Measurements from ENCODE around the gene RAPGEF4.

The RAPGEF4 gene

DNA sequence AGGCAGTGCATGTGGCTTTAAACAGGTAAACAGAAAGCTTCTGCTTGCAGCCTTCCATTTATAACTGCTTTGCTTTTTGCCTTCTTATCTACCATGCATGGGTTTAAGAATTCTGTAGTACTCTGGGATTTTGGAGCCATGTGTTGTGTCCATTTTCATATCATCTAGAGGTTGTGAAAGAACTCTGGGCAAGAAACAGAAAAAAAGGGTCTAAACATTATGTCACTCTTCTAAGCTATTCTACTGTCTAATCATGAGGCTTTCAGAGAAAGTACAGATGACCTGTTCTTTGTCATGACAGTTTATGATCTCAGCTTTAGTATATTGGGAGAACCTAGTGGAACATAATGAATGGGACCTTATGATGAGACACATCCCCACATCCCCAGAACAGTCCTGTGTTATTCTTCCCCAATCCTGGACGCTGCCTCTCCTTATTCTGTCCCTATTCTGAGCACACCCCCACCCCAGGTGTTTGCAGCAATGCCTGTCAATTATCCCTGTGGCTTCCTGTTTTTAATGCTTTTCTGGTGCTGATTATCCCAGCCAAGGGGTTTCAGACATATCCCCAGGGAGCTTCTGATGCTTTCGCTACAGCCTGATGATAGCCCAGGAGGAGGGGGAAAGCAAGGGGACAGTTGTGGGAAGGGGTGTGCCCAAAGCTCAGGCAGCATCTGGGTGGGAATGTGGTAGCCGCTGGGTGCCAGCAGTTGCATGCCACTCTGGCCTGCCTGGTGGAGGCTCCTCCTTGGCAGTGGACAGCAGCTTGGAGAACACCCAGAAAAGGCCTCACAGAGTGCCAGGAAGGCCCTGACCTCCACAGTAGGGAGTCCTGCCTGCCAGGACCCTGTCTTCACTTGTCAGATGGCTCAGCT, 170.5 kb downstream of the RAPGEF4 start:
- H4K20me1 ChIP-seq (ENCODE audit: insufficient read depth, low read length, poor library complexity, severe bottlenecking): no peaks in the 10 kb centered on the region
- H3K36me3 ChIP-seq (ENCODE audit: insufficient read depth, low read length): no peaks in the 10 kb centered on the region
- no peak overlapping the region for H2AFZ ChIP-seq (ENCODE audit: low read length)
- no peaks in the 10 kb centered on the region for H3K27me3 ChIP-seq (ENCODE audit: insufficient read depth, low read length, poor library complexity, severe bottlenecking)
- H3K79me2 ChIP-seq (ENCODE audit: insufficient read depth, low read length): no peaks in the 10 kb centered on the region
- TF ChIP-seq, protein P1, sequence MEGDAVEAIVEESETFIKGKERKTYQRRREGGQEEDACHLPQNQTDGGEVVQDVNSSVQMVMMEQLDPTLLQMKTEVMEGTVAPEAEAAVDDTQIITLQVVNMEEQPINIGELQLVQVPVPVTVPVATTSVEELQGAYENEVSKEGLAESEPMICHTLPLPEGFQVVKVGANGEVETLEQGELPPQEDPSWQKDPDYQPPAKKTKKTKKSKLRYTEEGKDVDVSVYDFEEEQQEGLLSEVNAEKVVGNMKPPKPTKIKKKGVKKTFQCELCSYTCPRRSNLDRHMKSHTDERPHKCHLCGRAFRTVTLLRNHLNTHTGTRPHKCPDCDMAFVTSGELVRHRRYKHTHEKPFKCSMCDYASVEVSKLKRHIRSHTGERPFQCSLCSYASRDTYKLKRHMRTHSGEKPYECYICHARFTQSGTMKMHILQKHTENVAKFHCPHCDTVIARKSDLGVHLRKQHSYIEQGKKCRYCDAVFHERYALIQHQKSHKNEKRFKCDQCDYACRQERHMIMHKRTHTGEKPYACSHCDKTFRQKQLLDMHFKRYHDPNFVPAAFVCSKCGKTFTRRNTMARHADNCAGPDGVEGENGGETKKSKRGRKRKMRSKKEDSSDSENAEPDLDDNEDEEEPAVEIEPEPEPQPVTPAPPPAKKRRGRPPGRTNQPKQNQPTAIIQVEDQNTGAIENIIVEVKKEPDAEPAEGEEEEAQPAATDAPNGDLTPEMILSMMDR (conservative IDR thresholded peaks at IDR 0.05; ENCODE audit: low read length): no peak
- no peak for TF ChIP-seq EZH2phosphoT487 (IDR thresholded peaks at IDR 0.05; ENCODE audit: borderline replicate concordance)
- H3K9me2 ChIP-seq (replicated peaks; ENCODE audit: low read depth, low read length): no peaks in the 10 kb centered on the region
- no peak overlapping the region for H3K9ac ChIP-seq (ENCODE audit: low read depth, low read length, poor library complexity, severe bottlenecking)
- no peaks in the 10 kb centered on the region for H3K4me1 ChIP-seq (ENCODE audit: insufficient read depth, low read length, poor library complexity, severe bottlenecking)
- no peak overlapping the region for H3K4me2 ChIP-seq (ENCODE audit: low read depth, low read length, poor library complexity, severe bottlenecking)
- no peaks in the 10 kb centered on the region for H3K9me3 ChIP-seq (ENCODE audit: insufficient read depth, low read depth, low read length)
- H3K4me3 ChIP-seq (ENCODE audit: low read length, poor library complexity, severe bottlenecking): no peak overlapping the region
- H3F3A ChIP-seq (ENCODE audit: low read depth): no peaks in the 10 kb centered on the region

DNA sequence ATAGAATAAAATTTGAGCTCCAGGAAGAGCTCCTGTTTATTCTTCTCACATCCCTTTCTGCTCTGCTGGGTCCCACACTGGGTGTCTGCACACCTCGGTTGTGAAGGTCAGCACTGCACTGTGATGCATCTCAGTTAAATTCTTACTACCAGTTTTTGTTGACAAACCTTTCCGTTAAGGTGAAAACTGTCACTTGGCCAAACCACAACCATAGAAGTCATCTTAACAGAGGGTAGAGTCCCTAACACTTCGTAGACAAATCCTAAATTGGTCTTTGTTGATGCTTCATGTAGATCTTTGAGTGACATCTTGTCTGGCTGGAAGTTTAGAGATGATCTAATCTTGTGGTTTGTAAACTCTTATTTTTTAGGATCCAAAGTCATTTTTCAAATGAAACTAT, 172.6 kb downstream of the RAPGEF4 start:
- TF ChIP-seq, protein P1 (conservative IDR thresholded peaks at IDR 0.05; ENCODE audit: low read length): no peak
- no peak for TF ChIP-seq EZH2phosphoT487 (IDR thresholded peaks at IDR 0.05; ENCODE audit: borderline replicate concordance)
- Histone ChIP-seq H3K9ac (ENCODE audit: low read depth, low read length, poor library complexity, severe bottlenecking) (no peak overlapping the region), H3K79me2 (ENCODE audit: insufficient read depth, low read length) (no peaks in the 10 kb centered on the region), H3K36me3 (ENCODE audit: insufficient read depth, low read length) (no peaks in the 10 kb centered on the region), H3K4me1 (ENCODE audit: insufficient read depth, low read length, poor library complexity, severe bottlenecking) (no peaks in the 10 kb centered on the region), H3K4me2 (ENCODE audit: low read depth, low read length, poor library complexity, severe bottlenecking) (no peak overlapping the region), H3K4me3 (ENCODE audit: low read length, poor library complexity, severe bottlenecking) (no peak overlapping the region), H3F3A (ENCODE audit: low read depth) (no peaks in the 10 kb centered on the region), H2AFZ (ENCODE audit: low read length) (no peak overlapping the region), H3K9me3 (ENCODE audit: insufficient read depth, low read depth, low read length) (no peaks in the 10 kb centered on the region), H4K20me1 (ENCODE audit: insufficient read depth, low read length, poor library complexity, severe bottlenecking) (no peaks in the 10 kb centered on the region), H3K27me3 (ENCODE audit: insufficient read depth, low read length, poor library complexity, severe bottlenecking) (no peaks in the 10 kb centered on the region), H3K9me2 (replicated peaks; ENCODE audit: low read depth, low read length) (no peaks in the 10 kb centered on the region)

DNA sequence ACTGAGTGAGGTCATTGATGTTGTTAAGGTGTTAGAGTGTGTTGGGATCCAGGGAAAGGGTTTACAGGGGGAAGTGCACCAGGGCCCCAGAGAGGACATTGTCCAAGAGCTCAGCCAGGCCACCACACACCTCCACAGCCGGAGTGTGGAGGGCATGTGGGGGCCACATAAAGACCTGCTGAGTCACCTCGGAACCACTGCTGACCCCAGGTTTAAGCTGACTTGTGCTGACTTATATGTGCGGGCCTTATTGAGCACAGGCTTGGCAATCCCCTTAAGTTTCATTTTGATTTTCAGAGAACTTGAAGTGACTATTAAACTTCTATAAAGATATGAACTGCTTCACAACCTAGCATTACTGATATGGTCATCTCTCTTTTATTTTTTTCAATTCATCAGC, 173.8 kb downstream of the RAPGEF4 start:
- no peak for TF ChIP-seq EZH2phosphoT487 (IDR thresholded peaks at IDR 0.05; ENCODE audit: borderline replicate concordance)
- TF ChIP-seq, protein P1 (conservative IDR thresholded peaks at IDR 0.05; ENCODE audit: low read length): no peak
- no peaks in the 10 kb centered on the region for H3K9me2 ChIP-seq (replicated peaks; ENCODE audit: low read depth, low read length)
- H4K20me1 ChIP-seq (ENCODE audit: insufficient read depth, low read length, poor library complexity, severe bottlenecking): no peaks in the 10 kb centered on the region
- no peaks in the 10 kb centered on the region for H3F3A ChIP-seq (ENCODE audit: low read depth)
- H3K27me3 ChIP-seq (ENCODE audit: insufficient read depth, low read length, poor library complexity, severe bottlenecking): no peaks in the 10 kb centered on the region
- no peaks in the 10 kb centered on the region for H3K79me2 ChIP-seq (ENCODE audit: insufficient read depth, low read length)
- no peak overlapping the region for H3K4me2 ChIP-seq (ENCODE audit: low read depth, low read length, poor library complexity, severe bottlenecking)
- H3K4me1 ChIP-seq (ENCODE audit: insufficient read depth, low read length, poor library complexity, severe bottlenecking): no peaks in the 10 kb centered on the region
- no peaks in the 10 kb centered on the region for H3K36me3 ChIP-seq (ENCODE audit: insufficient read depth, low read length)
- H3K9ac ChIP-seq (ENCODE audit: low read depth, low read length, poor library complexity, severe bottlenecking): no peak overlapping the region
- H3K9me3 ChIP-seq (ENCODE audit: insufficient read depth, low read depth, low read length): no peaks in the 10 kb centered on the region
- H2AFZ ChIP-seq (ENCODE audit: low read length): no peak overlapping the region
- H3K4me3 ChIP-seq (ENCODE audit: low read length, poor library complexity, severe bottlenecking): no peak overlapping the region
